ENCODE results near the gene COP1. TPM values are rescaled to one million over a fixed set of nuclear protein-coding genes. Genes with fewer than 3 reads are reported as not detected.

The COP1 gene
- total RNA-seq, 4 donors from 2014 or later = 46.2 to 76.3 (median 50.5) TPM

- WGBS, 2 donors = 53 to 97% methylated on average over 1 of the region's 1 CpG
- H3K4me3 ChIP-seq (ENCODE audit: low read depth, poor library complexity, severe bottlenecking) = no peak overlapping the region
- intact Hi-C loops (cut with DNase I; ENCODE audit: low total_unique reads) = no loop called here
- DNase-seq (ENCODE audit: low spot score in 2 of 2) = no peak
- TF ChIP-seq, protein P1, sequence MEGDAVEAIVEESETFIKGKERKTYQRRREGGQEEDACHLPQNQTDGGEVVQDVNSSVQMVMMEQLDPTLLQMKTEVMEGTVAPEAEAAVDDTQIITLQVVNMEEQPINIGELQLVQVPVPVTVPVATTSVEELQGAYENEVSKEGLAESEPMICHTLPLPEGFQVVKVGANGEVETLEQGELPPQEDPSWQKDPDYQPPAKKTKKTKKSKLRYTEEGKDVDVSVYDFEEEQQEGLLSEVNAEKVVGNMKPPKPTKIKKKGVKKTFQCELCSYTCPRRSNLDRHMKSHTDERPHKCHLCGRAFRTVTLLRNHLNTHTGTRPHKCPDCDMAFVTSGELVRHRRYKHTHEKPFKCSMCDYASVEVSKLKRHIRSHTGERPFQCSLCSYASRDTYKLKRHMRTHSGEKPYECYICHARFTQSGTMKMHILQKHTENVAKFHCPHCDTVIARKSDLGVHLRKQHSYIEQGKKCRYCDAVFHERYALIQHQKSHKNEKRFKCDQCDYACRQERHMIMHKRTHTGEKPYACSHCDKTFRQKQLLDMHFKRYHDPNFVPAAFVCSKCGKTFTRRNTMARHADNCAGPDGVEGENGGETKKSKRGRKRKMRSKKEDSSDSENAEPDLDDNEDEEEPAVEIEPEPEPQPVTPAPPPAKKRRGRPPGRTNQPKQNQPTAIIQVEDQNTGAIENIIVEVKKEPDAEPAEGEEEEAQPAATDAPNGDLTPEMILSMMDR (IDR thresholded peaks at IDR 0.05) = no peak
- TF ChIP-seq POLR2A (IDR thresholded peaks at IDR 0.05) = no peak
Measured at GRCh38 chr1:175951627-175952026, 255.5 kb downstream of the COP1 start.

GRCh38 chr1:175947771-175948170 is 259.3 kb downstream of the COP1 start:
- TF ChIP-seq POLR2A (IDR thresholded peaks at IDR 0.05) = no peak
- TF ChIP-seq, protein P1 (IDR thresholded peaks at IDR 0.05) = no peak
- no peak for DNase-seq (ENCODE audit: low spot score in 2 of 2)
- H3K4me3 ChIP-seq (ENCODE audit: low read depth, poor library complexity, severe bottlenecking) = no peak overlapping the region
- intact Hi-C loops (cut with DNase I; ENCODE audit: low total_unique reads) = no loop called here

- 96% methylated on average over 2 of the region's 2 CpGs for WGBS, 2 donors
- intact Hi-C loops (cut with DNase I; ENCODE audit: low total_unique reads) = no loop called here
- TF ChIP-seq POLR2A (IDR thresholded peaks at IDR 0.05) = no peak
- TF ChIP-seq, protein P1 (IDR thresholded peaks at IDR 0.05) = no peak
Measured at GRCh38 chr1:175944591-175944990, 262.5 kb downstream of the COP1 start.

DNA sequence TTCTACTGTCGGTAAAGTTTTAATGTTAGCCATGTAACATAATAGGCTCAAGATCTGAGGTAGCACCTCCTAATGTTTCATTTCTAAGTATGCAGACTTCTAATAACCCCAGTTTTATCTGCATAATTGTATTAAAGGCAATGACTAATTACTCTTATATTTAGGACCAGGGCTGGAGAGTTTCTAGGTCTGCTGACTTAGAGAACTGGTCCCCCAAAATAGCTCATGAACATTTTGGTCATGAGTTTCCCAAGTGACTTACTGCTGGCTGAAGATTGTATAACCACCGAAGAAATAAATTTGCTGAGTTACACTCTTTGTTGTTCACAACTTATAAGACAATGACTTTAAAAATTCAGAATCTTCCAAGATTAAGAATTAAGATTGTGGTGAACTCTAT is 265.9 kb downstream of the COP1 start:
- DNase-seq (ENCODE audit: low spot score in 2 of 2) = no peak
- no peak overlapping the region for H3K4me3 ChIP-seq (ENCODE audit: low read depth, poor library complexity, severe bottlenecking)
- WGBS, 2 donors = 86 to 89% methylated on average over 2 of the region's 2 CpGs
- intact Hi-C loops (cut with DNase I; ENCODE audit: low total_unique reads) = no loop called here
- TF ChIP-seq, protein P1 (IDR thresholded peaks at IDR 0.05) = no peak
- TF ChIP-seq POLR2A (IDR thresholded peaks at IDR 0.05) = no peak

More at GRCh38 chr1:175944591-175944990, 262.5 kb downstream of the COP1 start:
- DNase-seq (ENCODE audit: low spot score in 2 of 2) = no peak
- H3K4me3 ChIP-seq (ENCODE audit: low read depth, poor library complexity, severe bottlenecking) = no peak overlapping the region

GRCh38 chr1:175936736-175937135 is 270.4 kb downstream of the COP1 start:
- 97% methylated on average over 6 of the region's 6 CpGs for WGBS, 2 donors
- TF ChIP-seq, protein P1 (IDR thresholded peaks at IDR 0.05) = no peak
- TF ChIP-seq POLR2A (IDR thresholded peaks at IDR 0.05) = no peak
- intact Hi-C loops (cut with DNase I; ENCODE audit: low total_unique reads) = no loop called here
- no peak overlapping the region for H3K4me3 ChIP-seq (ENCODE audit: low read depth, poor library complexity, severe bottlenecking)
- no peak for DNase-seq (ENCODE audit: low spot score in 2 of 2)

DNA sequence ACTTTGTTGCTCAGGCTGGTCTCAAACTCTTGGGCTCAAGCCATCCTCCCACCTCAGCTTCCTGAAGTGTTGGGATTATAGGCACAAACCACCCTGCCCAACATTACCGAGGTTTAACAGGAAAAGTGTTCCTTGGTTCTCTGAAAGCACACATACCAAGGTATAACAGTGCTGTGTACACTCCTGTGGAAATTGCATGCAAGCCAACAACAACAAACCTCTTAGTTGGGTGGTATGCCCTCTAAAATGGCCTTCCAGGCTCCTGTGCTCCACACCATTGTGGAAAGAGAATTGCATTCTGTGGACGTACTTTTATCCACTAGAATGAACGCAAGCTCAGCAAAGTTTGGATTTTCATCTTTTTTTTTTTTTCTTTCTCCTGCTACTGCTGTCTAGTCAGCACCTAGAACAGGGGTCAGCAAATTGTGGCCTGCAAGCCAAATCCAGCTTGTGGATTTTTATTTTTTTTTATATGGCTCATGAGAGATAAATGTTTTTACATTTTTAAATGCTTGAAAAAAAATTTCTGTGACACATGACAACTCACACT is 271.4 kb downstream of the COP1 start:
- intact Hi-C loops (cut with DNase I; ENCODE audit: low total_unique reads) = no loop called here
- WGBS, 2 donors = 58 to 62% methylated on average over 3 of the region's 3 CpGs
- no peak for TF ChIP-seq POLR2A (IDR thresholded peaks at IDR 0.05)
- TF ChIP-seq, protein P1 (IDR thresholded peaks at IDR 0.05) = no peak
- H3K4me3 ChIP-seq (ENCODE audit: low read depth, poor library complexity, severe bottlenecking) = no peak overlapping the region
- DNase-seq (ENCODE audit: low spot score in 2 of 2) = no peak
